Measurements from ENCODE around the gene KIAA0513.

Gene KIAA0513

DNA sequence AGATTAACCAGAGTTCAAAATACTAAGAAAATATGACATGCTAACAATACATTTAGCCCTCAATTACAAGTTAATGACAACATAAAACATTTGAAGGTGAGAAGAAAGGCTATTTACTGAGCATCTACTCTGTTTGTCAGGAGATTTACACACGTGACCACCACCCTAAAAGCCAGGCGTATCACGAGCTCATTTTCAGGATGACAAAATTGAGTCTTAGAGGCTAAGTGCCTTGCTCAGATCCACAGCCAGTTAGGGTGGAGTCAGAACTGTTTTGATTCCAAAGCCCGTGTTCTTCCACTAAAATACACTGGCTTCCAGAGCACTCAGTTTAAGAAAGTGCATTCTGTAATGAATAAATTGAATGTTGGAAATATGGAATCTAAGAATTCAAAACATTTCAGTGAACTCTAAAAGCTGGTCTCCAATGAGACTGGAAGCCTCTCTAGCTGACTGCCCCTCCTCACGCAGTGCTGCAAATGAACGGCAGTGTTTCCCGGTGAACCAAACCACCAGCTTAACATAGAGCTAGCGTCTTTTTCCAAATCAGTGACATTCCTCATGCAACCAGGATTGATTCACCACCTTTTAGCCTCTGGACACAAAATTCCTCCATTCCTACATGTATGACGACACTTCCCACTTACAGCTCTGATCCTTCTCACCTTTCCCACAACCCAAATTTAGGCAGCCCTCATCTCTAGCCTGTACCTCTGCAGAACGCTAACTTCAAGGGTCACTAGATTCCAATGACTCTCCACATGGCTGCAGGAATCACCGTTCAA lies 22.1 kb upstream of the KIAA0513 start:
- no peak for DNase-seq

DNA sequence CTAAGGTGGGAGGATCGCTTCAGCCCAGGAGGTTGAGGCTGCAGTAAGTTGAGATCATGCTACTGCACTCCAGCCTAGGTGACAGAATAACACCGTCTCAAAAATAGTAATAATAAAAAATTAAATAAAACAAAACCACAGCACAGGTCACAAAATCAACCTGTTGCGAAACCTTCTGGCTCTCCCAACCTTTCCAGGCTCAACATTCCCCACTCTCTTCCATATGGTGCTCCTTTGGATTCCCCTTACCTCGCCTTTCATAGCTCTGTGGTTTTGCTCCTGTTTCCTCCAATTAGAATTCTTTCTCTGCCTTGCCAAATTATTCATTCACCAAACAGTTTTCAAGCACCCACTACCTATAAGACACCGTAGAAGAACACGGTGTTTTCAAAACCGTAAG lies 21.0 kb upstream of the KIAA0513 start:
- DNase-seq, result no peak

GRCh38 chr16:85007496-85008214 lies 19.9 kb upstream of the KIAA0513 start:
- no peak for DNase-seq

DNA sequence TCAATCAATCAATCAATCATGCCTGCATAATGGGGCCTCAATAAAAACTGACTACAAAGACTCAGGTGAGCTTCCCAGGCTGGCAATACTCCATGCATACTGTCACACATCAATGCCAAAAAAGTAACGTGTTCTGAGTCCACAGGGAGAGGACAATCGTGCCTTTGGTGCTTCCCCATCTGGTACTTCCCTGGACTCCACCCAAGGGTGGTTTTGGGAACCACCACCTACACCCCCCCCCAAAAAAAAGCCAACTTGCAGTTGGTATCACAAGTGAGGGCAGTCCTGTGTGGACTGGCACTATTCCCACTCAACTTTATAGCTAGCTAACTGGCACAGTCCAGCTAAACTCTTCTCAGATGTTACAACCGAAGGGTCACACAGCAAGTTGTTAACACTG lies 19.3 kb upstream of the KIAA0513 start:
- no peak for DNase-seq

- DNase-seq, result no peak
Observed at GRCh38 chr16:85010446-85010930, 17.1 kb upstream of the KIAA0513 start.

DNA sequence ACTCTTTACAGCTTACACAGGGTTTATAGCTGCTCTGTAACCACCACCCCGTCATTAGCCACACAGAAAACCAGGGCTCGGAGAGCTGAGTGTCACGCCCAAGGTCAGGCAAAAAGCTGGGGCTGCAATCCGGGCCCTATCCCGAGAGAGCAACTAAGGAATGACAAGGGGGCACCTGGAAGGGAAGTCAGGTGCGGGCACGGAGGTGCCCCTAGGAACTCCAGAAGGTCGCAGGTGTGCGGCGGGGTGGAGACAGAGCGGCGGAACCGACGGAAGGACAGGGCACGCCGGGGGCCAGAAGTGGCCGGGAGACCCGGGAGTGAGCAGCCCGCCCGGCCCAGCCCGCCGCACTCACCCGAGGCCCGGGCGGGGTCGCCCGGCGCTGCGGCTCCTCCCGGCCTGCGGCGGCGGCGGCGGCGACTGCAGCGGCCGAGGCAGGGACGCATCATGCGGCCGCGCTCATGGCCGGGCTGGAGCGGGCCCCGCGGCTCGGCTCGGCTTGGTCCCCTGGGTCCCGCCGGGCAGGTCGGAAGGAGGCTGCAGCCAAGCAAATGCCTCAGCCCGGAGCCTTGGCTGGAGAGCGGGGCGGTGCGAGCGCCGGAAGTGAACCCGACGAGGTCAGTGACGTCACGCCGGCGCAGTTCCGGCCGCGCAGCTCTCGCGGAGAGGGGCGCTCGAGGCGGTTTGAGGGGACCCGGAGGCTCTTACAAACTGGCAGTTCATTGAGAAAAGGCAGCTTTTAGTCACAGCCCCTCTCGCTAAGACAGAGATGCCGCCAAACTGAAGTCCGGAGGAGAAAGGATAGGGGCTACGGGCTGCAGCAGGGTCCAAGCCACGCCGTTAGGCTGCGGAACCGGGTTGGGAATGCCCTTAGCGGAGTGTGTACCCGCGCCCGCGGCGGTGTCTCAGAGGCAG lies 16.4 kb upstream of the KIAA0513 start, which contains the start of gene ZDHHC7:
ZDHHC7 (minus strand) TSS at position 605 of the 915 bp plus-strand sequence. CDS start 20,917 bp downstream, outside the sequence.
- peak; percentile 9 for DNase-seq

- no peak for DNase-seq
Observed at GRCh38 chr16:85011846-85012284, 15.7 kb upstream of the KIAA0513 start.

- DNase-seq, result no peak
Observed at GRCh38 chr16:85014311-85014710, 13.3 kb upstream of the KIAA0513 start.

- DNase-seq, result no peak
Observed at GRCh38 chr16:85015481-85016187, 12.0 kb upstream of the KIAA0513 start.

DNA sequence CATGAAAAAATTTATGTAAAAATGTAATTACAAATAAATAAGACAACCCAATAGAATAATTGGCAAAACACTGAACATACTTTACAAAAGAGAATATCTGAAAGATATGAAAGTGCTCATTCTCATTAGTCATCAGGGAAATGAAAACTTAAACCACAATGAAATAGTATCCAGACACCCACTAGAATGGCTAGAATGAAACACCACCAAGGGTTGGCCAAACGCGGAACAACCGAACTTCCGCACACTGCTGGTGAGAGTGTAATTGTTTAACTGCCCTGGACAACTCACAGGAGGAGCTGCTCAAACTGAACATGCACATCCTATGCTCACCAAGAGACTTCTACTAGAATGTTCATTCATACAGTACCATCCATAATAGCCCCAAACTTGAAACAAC lies 10.4 kb upstream of the KIAA0513 start:
- no peak for DNase-seq

DNA sequence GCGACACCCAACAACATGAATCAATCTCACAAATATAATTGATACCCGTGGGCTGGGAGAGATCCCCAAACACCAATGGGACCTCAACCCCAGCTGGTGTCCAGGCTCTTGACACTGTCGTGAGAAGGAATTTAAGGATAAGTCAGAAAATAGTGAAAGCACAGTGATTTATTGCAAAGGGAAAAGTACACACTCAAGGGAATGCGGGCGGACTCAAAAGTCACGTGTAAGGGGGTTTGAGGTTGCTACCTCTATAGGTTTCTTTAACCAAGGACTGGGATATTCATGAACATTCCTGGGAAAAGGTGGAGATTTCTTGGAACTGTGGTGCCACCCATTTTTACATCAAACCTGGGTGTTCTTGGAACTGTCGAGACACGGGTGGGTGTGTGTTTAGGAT lies 10.0 kb upstream of the KIAA0513 start:
- DNase-seq, result no peak

GRCh38 chr16:85018529-85019236 lies 8.9 kb upstream of the KIAA0513 start:
- DNase-seq, result no peak

DNA sequence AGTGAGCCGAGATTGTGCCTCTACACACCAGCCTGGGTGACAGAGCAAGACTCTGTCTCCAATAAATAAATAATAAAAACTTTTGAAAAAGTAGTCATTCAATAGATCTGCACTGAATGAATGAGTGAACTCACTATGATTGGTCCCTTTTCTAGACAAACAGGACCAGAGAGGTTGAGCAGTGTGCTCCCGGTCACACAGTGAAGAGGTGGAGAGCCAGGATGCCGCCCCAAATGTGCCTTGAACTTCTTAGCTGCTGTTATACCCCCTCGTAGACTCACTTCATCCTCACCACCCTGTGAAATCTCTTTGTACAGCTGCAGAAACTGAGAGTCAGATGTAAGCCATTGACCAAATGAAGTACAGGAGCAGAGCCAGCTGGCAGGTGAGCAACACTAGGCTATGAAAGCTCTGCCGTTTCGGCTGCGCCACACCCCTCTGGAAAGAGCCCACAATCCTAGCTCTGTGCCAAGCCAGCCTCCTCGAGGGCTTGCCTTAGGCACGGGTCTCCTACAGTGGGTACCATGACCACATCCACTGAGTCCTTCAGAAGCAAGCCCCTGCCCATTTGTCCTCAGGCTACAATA lies 7.8 kb upstream of the KIAA0513 start:
- DNase-seq, result peak; percentile 76

DNA sequence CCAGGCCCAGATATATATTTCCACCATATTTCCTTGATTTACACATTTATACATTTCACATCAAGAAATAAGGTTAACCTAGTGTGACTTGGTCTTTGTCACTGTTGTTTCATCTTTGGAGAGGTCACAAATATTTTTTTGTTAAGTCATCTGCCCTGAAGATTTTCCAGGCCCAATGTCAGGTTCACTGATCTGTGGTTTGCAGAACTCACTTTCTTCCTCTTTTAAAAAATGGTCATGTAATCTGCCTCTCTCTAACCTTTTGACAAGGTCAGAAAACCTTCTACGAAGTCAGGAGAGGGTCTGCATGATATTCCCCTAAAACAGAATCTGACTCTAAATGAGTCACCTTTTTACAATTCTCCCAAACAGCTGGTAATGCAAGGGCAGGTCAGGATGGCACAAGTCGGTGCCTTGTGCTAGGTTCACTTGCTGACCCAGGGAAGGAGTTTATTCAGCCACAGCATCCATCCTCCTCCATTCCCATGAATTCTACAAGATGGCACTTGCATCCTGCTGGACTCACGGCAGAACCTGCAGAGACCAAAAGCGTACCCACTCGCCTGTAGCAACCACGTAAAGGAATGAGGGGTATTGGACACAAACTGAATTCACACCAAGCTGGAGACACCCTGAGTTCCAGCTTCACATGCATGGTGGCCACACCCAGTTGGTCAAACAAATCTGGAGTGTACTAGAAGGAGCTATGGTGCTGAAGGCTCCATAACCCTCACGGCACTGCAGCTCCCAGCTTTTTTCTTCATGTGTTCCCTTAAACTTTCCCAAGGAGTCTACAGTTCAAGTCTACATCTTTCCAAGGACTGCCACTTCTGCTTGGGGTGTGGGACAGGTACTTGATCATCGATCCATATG lies 1.6 kb upstream of the KIAA0513 start:
- no peak for DNase-seq

DNA sequence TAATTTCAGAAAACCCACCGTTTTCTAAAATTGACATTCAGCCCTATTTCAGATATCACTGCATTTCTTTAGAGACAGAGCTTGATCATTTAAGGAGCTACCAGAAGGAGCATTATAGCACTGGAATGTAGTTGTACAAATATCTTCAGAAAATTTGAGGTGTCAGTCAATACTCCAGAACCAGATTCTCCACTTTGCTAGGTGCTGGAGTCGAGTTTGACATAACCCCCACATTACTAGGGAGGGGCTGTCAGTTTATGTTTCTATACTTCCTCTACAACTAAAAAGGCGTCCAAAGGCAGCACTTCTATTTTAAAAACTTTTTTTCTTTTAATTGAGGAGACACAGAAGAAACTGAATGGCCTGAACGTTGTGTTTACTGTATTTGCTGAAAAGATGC lies 892 bp upstream of the KIAA0513 start:
- DNase-seq, result no peak

GRCh38 chr16:85027958-85028684 lies 526 bp downstream of the KIAA0513 start:
- DNase-seq, result no peak

DNA sequence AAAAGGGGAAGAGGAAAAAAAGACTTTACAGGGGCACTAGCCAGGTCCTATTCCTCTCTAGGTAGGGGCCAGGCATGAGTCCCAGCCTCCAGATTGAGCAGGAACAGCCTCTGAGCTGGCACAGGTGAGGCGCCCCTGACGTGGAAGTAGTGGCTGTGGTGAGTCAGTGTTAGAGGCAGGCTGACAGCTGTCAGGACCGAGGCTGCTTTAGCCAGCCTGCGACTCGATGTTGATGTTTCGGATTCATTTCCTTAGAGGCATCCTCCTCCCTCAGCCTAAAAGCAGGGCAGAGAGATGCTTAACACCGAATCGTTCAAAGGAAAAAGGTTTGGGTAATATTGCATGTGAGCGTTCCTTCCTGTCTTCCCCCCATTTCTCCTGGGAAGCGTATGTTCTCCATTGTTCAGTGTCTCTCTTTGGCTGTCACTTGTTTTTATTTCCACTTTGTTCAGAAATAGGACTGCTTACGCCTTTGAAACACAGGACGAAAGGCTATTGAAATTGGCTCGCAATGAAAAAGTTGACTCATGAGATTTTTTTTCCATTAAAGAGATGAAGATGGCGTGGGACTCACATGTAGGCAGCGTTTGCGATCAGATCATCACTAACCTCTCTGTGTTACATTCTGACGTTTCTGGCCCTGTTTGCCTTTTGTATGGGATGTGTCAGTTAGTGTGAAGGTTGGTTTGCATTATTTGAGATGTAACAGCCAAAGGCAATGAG lies 1.3 kb downstream of the KIAA0513 start:
- DNase-seq, result no peak

- DNase-seq, result no peak
Observed at GRCh38 chr16:85029408-85029784, 1.8 kb downstream of the KIAA0513 start.

DNA sequence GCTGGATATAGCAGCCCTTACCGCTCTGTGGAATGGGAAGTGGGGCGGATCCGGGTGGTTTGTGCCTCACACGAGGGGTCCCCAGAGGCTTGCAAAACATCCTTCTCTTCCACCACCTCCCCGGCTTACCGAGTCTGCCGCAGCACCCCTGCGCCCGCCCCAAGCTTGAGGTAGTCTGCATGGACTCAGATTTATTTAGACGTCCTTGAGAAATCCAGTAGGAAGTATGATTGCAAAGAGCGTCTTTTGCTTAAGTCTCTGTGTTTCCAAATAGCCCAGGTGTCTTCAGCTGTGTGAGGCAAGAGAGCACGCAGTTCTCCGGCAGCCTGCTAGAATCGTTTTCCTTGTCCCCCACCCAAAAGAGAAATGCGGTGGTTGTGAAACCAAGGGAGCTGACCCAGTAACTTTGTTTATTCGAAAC lies 2.4 kb downstream of the KIAA0513 start:
- no peak for DNase-seq
